Pons (tissue), 1 donor: ENCODE results near the gene CYBB.

Experiments
- DNase-seq: peaks from one replicate; pipeline ENCODE4 v3.0.0-alpha.2; 2016; ENCODE audit warnings: low spot score

The CYBB gene

GRCh38 chrX:37786624-37787422, 7.0 kb downstream of the CYBB start:
- DNase-seq: no peak

- peak; percentile 41 for DNase-seq
Measured at GRCh38 chrX:37787423-37787869, 7.6 kb downstream of the CYBB start.

- no peak for DNase-seq
Measured at GRCh38 chrX:37796310-37796709, 16.5 kb downstream of the CYBB start.

GRCh38 chrX:37796805-37797204, 16.9 kb downstream of the CYBB start:
- peak; percentile 64 for DNase-seq

GRCh38 chrX:37799936-37800335, 20.1 kb downstream of the CYBB start:
- DNase-seq: no peak

- DNase-seq: no peak
Measured at GRCh38 chrX:37800717-37801116, 20.9 kb downstream of the CYBB start.

- no peak for DNase-seq
Measured at GRCh38 chrX:37802028-37802427, 22.2 kb downstream of the CYBB start.

GRCh38 chrX:37803057-37803456, 23.2 kb downstream of the CYBB start:
- no peak for DNase-seq

- DNase-seq: no peak
Measured at GRCh38 chrX:37809970-37810369, 30.1 kb downstream of the CYBB start.

GRCh38 chrX:37812110-37812509, 32.3 kb downstream of the CYBB start:
- DNase-seq: no peak

- DNase-seq: no peak
Measured at GRCh38 chrX:37813570-37813969, 33.7 kb downstream of the CYBB start.

GRCh38 chrX:37815366-37815765, 35.5 kb downstream of the CYBB start:
- no peak for DNase-seq

- no peak for DNase-seq
Measured at GRCh38 chrX:37816766-37817165, 36.9 kb downstream of the CYBB start.

GRCh38 chrX:37817176-37817575, 37.3 kb downstream of the CYBB start:
- no peak for DNase-seq

- no peak for DNase-seq
Measured at GRCh38 chrX:37817579-37817978, 37.7 kb downstream of the CYBB start.

- DNase-seq: no peak
Measured at GRCh38 chrX:37818031-37818430, 38.2 kb downstream of the CYBB start.

- no peak for DNase-seq
Measured at GRCh38 chrX:37820646-37821045, 40.8 kb downstream of the CYBB start.

- DNase-seq: no peak
Measured at GRCh38 chrX:37824491-37825214, 44.8 kb downstream of the CYBB start.

GRCh38 chrX:37825215-37825842, 45.5 kb downstream of the CYBB start:
- DNase-seq: peak; percentile 45

- no peak for DNase-seq
Measured at GRCh38 chrX:37829721-37830120, 49.9 kb downstream of the CYBB start.

GRCh38 chrX:37830371-37830770, 50.5 kb downstream of the CYBB start:
- no peak for DNase-seq

- no peak for DNase-seq
Measured at GRCh38 chrX:37834937-37835336, 55.1 kb downstream of the CYBB start.

GRCh38 chrX:37840931-37841330, 61.1 kb downstream of the CYBB start:
- DNase-seq: no peak
